HepG2 (cell line): Measurements from ENCODE around the gene PCSK2. TPM values are rescaled to one million over a fixed set of nuclear protein-coding genes. Genes with fewer than 3 reads are reported as not detected.

Source experiments
- ATAC-seq: fragments of 200-7000 bp; cut with Tn5 transposase; 3 replicates; pipeline ENCODE4 v1.9.1; 2020; ENCODE audit warnings: mild to moderate bottlenecking, moderate library complexity
- BruUV-seq: library from RNA; stranded (reverse); fragments of 400-500 nt; replicated peaks from 2 replicates; lab custom pipeline; 2021; lab: Mats Ljungman, UMichigan
- CTCF ChIA-PET: fragments of 300-600 bp; formaldehyde crosslinking; extraction: SDS; loops from one replicate; lab custom pipeline; 2021; ENCODE audit warnings: low total read pairs, inconsistent platforms, low intra/inter-chr PET ratio; lab: Yijun Ruan, JAX
- POLR2A ChIA-PET: fragments of 350-600 bp; sonication (Branson Sonifier 250); formaldehyde crosslinking; loops from one replicate; lab custom pipeline; 2020; ENCODE audit warnings: antibody characterized with exemption, inconsistent platforms; lab: Yijun Ruan, JAX
- DNase-seq: peaks from one replicate; pipeline ENCODE4 v3.0.0-alpha.2; 2015; ENCODE audit warnings: low spot score
- FAIRE-seq: peaks from 3 replicates; lab custom pipeline; 2011; peaks lifted over from hg19 to GRCh38; lab: Jason Lieb, UNC
- H2AFZ ChIP-seq: one replicate; pipeline ENCODE4 v1.6.1; 2011; ENCODE audit warnings: low read length, inconsistent platforms
- H3K27ac ChIP-seq: fragments of 300-600 bp; 3 replicates; pipeline ENCODE4 v1.8.0; 2011; ENCODE audit warnings: mixed run types, mild to moderate bottlenecking, mixed read lengths, low read length, inconsistent platforms; ENCODE audit not compliant: insufficient read depth; ENCODE audit errors: extremely low read length
- H3K27me3 ChIP-seq, 2 experiments: fragments of 200-600 bp in 1 of 2; 2 replicates in 1 of 2; 3 replicates in 1 of 2; pipeline versions ENCODE4 v1.6.0 to v1.8.0; 2011; ENCODE audit warnings: low read length in 2 of 2, mild to moderate bottlenecking in 2 of 2, moderate library complexity in 2 of 2, inconsistent platforms in 1 of 2; ENCODE audit not compliant: insufficient read depth in 2 of 2, control insufficient read depth in 1 of 2
- H3K36me3 ChIP-seq, 2 experiments: fragments of 200-600 bp in 1 of 2; replicated peaks in 1 of 2; 2 replicates in 1 of 2; 3 replicates in 1 of 2; pipeline versions ENCODE4 v1.5.1 to v1.8.0; 2011; ENCODE audit warnings: low read length in 2 of 2, inconsistent platforms in 1 of 2; ENCODE audit not compliant: insufficient read depth in 2 of 2, control insufficient read depth in 1 of 2
- H3K4me1 ChIP-seq: 2 replicates; pipeline ENCODE4 v1.5.1; 2012; ENCODE audit warnings: low read length, inconsistent platforms; ENCODE audit not compliant: insufficient read depth
- H3K4me2 ChIP-seq: 2 replicates; pipeline ENCODE4 v1.6.0; 2011; ENCODE audit warnings: low read depth, low read length, inconsistent platforms
- H3K4me3 ChIP-seq, 3 experiments: fragments of 200-600 bp in 1 of 3; sonication (generic), shearing (Covaris generic) in 1 of 3; replicated peaks in 1 of 3; 2 replicates each; pipeline ENCODE4 v1.5.1; 2011 to 2016; ENCODE audit warnings: low read length in 3 of 3, inconsistent platforms in 2 of 3, low read depth in 2 of 3, mild to moderate bottlenecking in 2 of 3, control low read depth in 1 of 3, mixed read lengths in 1 of 3; ENCODE audit not compliant: insufficient read depth in 1 of 3
- H3K79me2 ChIP-seq: one replicate; pipeline ENCODE4 v1.6.1; 2011; ENCODE audit warnings: low read length, inconsistent platforms; ENCODE audit not compliant: insufficient read depth
- H3K9ac ChIP-seq: 2 replicates; pipeline ENCODE4 v1.6.0; 2011; ENCODE audit warnings: mild to moderate bottlenecking, low read depth, low read length, inconsistent platforms; ENCODE audit not compliant: insufficient read depth
- H3K9me3 ChIP-seq: 2 replicates; pipeline ENCODE4 v1.5.1; 2012; ENCODE audit warnings: mild to moderate bottlenecking, low read length
- H4K20me1 ChIP-seq: 2 replicates; pipeline ENCODE4 v1.6.0; 2011; ENCODE audit warnings: inconsistent platforms, mild to moderate bottlenecking, low read length, moderate library complexity; ENCODE audit not compliant: insufficient read depth
- ELF1 ChIP-seq: sonication (generic); formaldehyde crosslinking; IDR thresholded peaks from 2 replicates; pipeline ENCODE4 v1.4.0; 2020; ENCODE audit warnings: missing genetic modification reagents
- FUBP1 ChIP-seq: sonication (generic); formaldehyde crosslinking; IDR thresholded peaks from 2 replicates; pipeline ENCODE4 v1.5.1; 2020; ENCODE audit warnings: missing genetic modification reagents, mild to moderate bottlenecking, borderline replicate concordance
- HES4 ChIP-seq: sonication (generic); formaldehyde crosslinking; IDR thresholded peaks from 2 replicates; pipeline ENCODE4 v1.9.0; 2021; ENCODE audit warnings: mild to moderate bottlenecking, missing genetic modification reagents, borderline replicate concordance
- MAFF ChIP-seq: IDR thresholded peaks from 2 replicates; pipeline ENCODE4 v1.6.1; 2011; ENCODE audit warnings: low read depth, low read length, improper control_type of control experiment
- MAFK ChIP-seq, 2 experiments: IDR thresholded peaks in 1 of 2; conservative IDR thresholded peaks in 1 of 2; 2 replicates each; pipeline ENCODE4 v1.6.1; 2011; ENCODE audit warnings: improper control_type of control experiment in 2 of 2, low read length in 2 of 2
- NFE2L2 ChIP-seq: fragments of 150-350 bp; IDR thresholded peaks from 2 replicates; pipeline ENCODE4 v1.6.1; 2014; ENCODE audit warnings: low read length
- ZNF510 ChIP-seq: sonication (generic); formaldehyde crosslinking; IDR thresholded peaks from 2 replicates; pipeline ENCODE4 v1.4.0; 2020; ENCODE audit warnings: low read depth, mild to moderate bottlenecking, missing genetic modification reagents
- WGBS: methylation state at CpG from one replicate; pipeline ENCODE4 v1.1.6; 2017; ENCODE audit warnings: low lambda C conversion rate; 5-methylcytosine and 5-hydroxymethylcytosine counted together
- in situ Hi-C: cut with HindIII; loops from 2 replicates; pipeline ENCODE4 v1.10.0; 2017; ENCODE audit warnings: low pct_unique_long_range_greater_than_20kb; ENCODE audit not compliant: extremely low pct_ligation_motif_present
- intact Hi-C: fragments of 100-400 bp; cut with micrococcal nuclease; formaldehyde crosslinking; loops from one replicate; pipeline ENCODE4 v1.10.0; 2022; ENCODE audit not compliant: unreplicated experiment
- polyA plus RNA-seq, 8 experiments: library from polyadenylated mRNA; depleted of rRNA in 3 of 8; stranded (reverse) in 7 of 8; unstranded in 1 of 8; fragments of >200 nt; fragmentation: Illumina TruSeq in 4 of 8; extraction: Trizol in 4 of 8; gene quantifications; 2 replicates each; pipeline versions ENCODE4 v1.2.1 to v1.2.3, GENCODE V29; 2011 to 2016; ENCODE audit warnings: low read depth in 4 of 8, missing spikeins in 1 of 8, mixed read lengths in 1 of 8; ENCODE audit not compliant: insufficient read depth in 1 of 8
- total RNA-seq, 5 experiments: library from RNA; depleted of rRNA; stranded (reverse); fragments of >200 nt; fragmentation: Illumina TruSeq; extraction: Trizol; gene quantifications; 2 replicates each; pipeline ENCODE4 v1.2.3, GENCODE V29; 2016; ENCODE audit warnings: low read depth in 1 of 5

The PCSK2 gene
- total and polyA plus RNA-seq, 2 of the 13 experiments (the other 11 are each of a cell fraction or from before 2014, with no cell fraction given) = not detected

- no peak for TF ChIP-seq FUBP1 (CRISPR knock-in tag)
Measured at GRCh38 chr20:17287503-17287902, 60.7 kb downstream of the PCSK2 start (continued).

- H3K27ac ChIP-seq = no peak overlapping the region
- H2AFZ ChIP-seq = no peak overlapping the region
- DNase-seq = no peak
- POLR2A ChIA-PET = no interaction called here
- no peak for ATAC-seq
- BruUV-seq = no TSS peak
- H3K4me1 ChIP-seq = no peaks in the 10 kb centered on the region
- H3K9me3 ChIP-seq = no peaks in the 10 kb centered on the region
- no peaks in the 10 kb centered on the region for H3K27me3 ChIP-seq
- FAIRE-seq = no peak
- intact Hi-C loops = no loop called here
- in situ Hi-C loops = no loop called here
- H3K4me2 ChIP-seq = no peak overlapping the region
- CTCF ChIA-PET = no interaction called here
- TF ChIP-seq ELF1 (CRISPR knock-in tag) (no peak), MAFF (peak; percentile 17; the same call in 1 of the 2 replicates), ZNF510 (CRISPR knock-in tag) (no peak), MAFK (conservative IDR thresholded peaks at IDR 0.05 in 1 of 2, IDR thresholded peaks at IDR 0.05 in 1 of 2; ENCODE audit: low read length in 2 of 2) (peak; percentile 34 to 38; a peak in 2 of 4 replicates), NFE2L2 (peak; percentile 85), HES4 (CRISPR knock-in tag) (no peak)
- no peak overlapping the region for H3K4me3 ChIP-seq
- H3K9ac ChIP-seq = no peak overlapping the region
- no peaks in the 10 kb centered on the region for H4K20me1 ChIP-seq
- H3K36me3 ChIP-seq = no peaks in the 10 kb centered on the region
- H3K79me2 ChIP-seq = no peaks in the 10 kb centered on the region
- WGBS = 3% methylated on average over 3 of the region's 3 CpGs
Measured at GRCh38 chr20:17287998-17288397, 61.2 kb downstream of the PCSK2 start.
